Breast epithelium (tissue), 3 donors: ENCODE results near the gene RADIL.

Source experiments
- CTCF ChIP-seq, 3 donors: fragments of 450-650 bp; IDR thresholded peaks; one replicate each; pipeline ENCODE4 v1.5.1; 2016 to 2017; ENCODE audit warnings: antibody characterized with exemption in 3 of 3, mild to moderate bottlenecking in 3 of 3, moderate library complexity in 3 of 3
- POLR2A ChIP-seq: fragments of 450-650 bp; IDR thresholded peaks from one replicate; pipeline ENCODE4 v1.6.1; 2016; ENCODE audit warnings: antibody characterized with exemption, mild to moderate bottlenecking, moderate library complexity
- POLR2AphosphoS5 ChIP-seq, 3 donors: sonication (generic); formaldehyde crosslinking; IDR thresholded peaks; one replicate each; pipeline ENCODE4 v1.6.1; 2017; ENCODE audit warnings: antibody characterized with exemption in 3 of 3

GRCh38 chr7:4799508-4800268, 83.8 kb downstream of the RADIL start:
- TF ChIP-seq POLR2A (no peak), CTCF (IDR thresholded peaks at IDR 0.05) (no peak), POLR2AphosphoS5 (IDR thresholded peaks at IDR 0.05) (no peak)
